ENCODE results near the gene RRP1B.
"Not testable (repeated sequence)": the region's sequence is repeated elsewhere in the genome, so short reads cannot be mapped to it uniquely, and the experiment has no call there.

RRP1B gene

DNA sequence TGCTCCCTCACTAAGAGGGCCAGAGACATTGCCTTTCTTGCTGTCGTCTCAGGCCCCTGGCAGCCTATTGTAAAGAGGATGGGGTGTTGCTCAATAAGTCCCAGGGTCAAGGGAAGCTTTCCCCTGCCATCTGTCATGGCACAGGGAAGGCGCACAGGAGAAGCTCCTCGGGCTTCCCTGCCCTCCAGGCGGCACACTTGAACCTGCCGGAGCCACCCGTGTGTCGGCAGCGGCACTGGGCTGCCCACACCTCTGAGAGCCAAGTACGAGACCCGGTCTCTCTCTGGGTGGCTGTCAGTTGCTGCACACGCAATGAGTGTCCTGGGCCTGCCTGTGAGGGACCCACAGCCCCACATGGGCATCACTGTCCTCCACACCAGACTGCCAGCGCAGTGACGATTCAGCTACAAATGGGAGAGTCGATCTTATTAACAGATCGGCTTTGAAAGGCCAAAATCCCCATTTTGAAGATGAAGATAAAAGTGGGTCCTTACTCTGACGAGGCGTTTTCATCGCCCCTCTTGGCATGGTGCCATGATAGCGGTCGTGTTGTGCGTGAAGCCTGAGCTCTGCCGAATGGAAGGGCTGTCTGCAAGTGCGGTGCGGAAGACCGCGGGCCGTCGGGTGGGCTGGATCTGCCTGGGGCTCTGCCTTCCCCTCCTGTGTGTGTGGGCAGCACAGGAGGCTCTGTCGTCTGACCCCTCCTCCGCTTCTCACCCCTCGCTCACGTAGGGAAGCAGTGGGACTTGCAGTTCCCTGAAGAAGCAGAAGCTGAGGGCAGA, 30.4 kb downstream of the RRP1B start:
- H2AFZ ChIP-seq (ENCODE audit: low read depth, low read length): no peak overlapping the region
- H3K27me3 ChIP-seq (ENCODE audit: insufficient read depth, low read length): no peaks in the 10 kb centered on the region
- peaks cover 91% of the 10 kb centered on the region for H3K36me3 ChIP-seq (ENCODE audit: insufficient read depth, low read length)
- H3K4me3 ChIP-seq (ENCODE audit: low read length): no peak overlapping the region
- no peaks in the 10 kb centered on the region for H3K9me3 ChIP-seq (ENCODE audit: low read length)
- H3K4me1 ChIP-seq (ENCODE audit: insufficient read depth, low read length): no peaks in the 10 kb centered on the region

DNA sequence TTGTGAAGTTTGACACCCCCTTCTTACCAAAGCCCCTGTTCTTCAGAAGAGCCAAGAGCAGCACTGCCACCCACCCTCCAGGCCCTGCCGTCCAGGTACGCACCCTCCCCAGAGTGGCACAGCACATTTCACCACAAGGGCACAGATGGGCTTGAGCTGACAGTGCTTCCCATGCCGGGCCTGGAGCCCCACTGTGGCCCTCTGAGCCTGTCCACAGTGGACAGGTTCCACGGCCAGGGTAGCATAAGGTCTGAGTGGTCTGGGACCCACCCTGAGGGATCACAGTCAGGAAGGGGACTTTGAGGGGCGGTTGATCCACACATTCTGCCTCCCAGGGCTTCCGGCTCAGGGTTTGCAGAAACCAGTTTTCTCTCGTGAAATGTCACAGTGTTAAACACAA, 31.0 kb downstream of the RRP1B start:
- H3K27me3 ChIP-seq (ENCODE audit: insufficient read depth, low read length): no peaks in the 10 kb centered on the region
- H3K4me1 ChIP-seq (ENCODE audit: insufficient read depth, low read length): no peaks in the 10 kb centered on the region
- H3K9me3 ChIP-seq (ENCODE audit: low read length): no peaks in the 10 kb centered on the region
- H3K36me3 ChIP-seq (ENCODE audit: insufficient read depth, low read length): peaks cover 90% of the 10 kb centered on the region
- H2AFZ ChIP-seq (ENCODE audit: low read depth, low read length): no peak overlapping the region
- H3K4me3 ChIP-seq (ENCODE audit: low read length): no peak overlapping the region

DNA sequence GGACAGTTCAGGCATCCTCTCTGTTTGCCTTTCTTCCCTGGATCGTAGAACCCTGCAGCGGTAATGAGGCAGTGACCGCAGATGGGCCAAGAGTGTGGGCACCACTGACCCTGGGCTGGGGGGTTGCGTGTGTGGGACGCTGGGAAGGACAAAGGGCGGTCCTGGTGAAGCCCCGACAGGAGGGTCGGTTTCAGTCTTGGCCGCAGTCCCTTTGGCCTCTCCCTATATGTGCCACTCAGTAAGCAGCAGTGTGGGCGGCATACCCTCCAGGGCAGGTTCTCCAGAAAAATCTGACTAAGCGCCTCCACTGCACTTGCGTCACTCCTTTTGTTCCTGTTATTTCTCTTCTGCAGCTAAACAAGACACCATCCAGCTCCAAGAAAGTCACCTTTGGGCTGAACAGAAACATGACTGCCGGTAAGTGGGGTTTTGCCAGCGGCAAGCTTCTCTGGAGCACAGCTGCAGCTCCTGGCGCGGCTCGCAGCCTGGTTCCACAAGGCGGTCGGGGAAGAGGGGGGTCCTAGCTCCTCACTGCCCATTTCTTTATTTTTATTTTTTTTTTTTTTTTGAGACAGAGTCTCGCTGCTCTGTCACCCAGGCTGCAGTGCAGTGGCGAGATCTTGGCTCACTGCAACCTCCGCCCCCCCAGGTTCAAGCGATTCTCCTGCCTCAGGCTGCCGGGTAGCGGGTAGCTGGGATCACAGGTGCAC, 31.9 kb downstream of the RRP1B start:
- Histone ChIP-seq H3K4me1 (ENCODE audit: insufficient read depth, low read length) (no peaks in the 10 kb centered on the region), H2AFZ (ENCODE audit: low read depth, low read length) (no peak overlapping the region), H3K36me3 (ENCODE audit: insufficient read depth, low read length) (peaks cover 85% of the 10 kb centered on the region), H3K27me3 (ENCODE audit: insufficient read depth, low read length) (no peaks in the 10 kb centered on the region), H3K4me3 (ENCODE audit: low read length) (no peak overlapping the region), H3K9me3 (ENCODE audit: low read length) (no peaks in the 10 kb centered on the region)

DNA sequence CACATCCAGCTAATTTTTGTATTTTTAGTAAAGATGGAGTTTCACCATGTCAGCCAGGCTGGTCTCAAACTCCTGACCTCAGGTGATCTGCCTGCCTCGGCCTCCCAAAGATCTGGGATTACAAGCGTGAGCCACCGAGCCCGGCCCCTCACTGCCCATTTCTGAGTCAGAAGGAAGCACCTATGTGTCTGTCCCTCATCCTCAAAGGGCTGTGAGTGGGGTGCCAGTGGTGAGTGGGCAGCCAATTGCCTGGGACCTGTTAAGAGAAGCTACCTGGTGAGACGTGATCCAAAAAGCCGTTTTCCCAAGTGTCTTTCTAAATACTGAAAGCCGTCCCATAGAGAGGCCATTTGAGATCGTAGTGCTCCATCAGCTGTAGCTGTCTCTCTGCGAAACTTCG, 32.4 kb downstream of the RRP1B start:
- Histone ChIP-seq H2AFZ (ENCODE audit: low read depth, low read length) (no peak overlapping the region), H3K27me3 (ENCODE audit: insufficient read depth, low read length) (no peaks in the 10 kb centered on the region), H3K4me1 (ENCODE audit: insufficient read depth, low read length) (no peaks in the 10 kb centered on the region), H3K9me3 (ENCODE audit: low read length) (no peaks in the 10 kb centered on the region), H3K36me3 (ENCODE audit: insufficient read depth, low read length) (peaks cover 83% of the 10 kb centered on the region), H3K4me3 (ENCODE audit: low read length) (no peak overlapping the region)

DNA sequence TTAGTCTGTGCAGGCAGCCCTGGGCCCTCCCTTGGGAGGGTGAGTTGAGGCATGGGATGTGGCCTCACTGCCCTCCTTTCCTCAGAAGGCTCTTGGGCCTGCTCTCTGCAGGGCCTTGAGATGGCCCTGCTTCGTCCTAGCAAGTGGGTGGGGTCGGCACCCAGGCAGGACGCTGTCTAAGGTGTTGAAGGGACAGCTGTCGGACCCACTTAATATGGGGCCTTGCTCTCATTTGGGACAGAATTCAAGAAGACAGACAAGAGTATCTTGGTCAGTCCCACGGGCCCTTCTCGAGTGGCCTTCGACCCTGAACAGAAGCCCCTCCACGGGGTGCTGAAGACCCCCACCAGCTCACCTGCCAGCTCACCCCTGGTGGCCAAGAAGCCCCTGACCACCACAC, 33.6 kb downstream of the RRP1B start:
- Histone ChIP-seq H2AFZ (ENCODE audit: low read depth, low read length) (no peak overlapping the region), H3K27me3 (ENCODE audit: insufficient read depth, low read length) (no peaks in the 10 kb centered on the region), H3K4me3 (ENCODE audit: low read length) (no peak overlapping the region), H3K36me3 (ENCODE audit: insufficient read depth, low read length) (peaks cover 73% of the 10 kb centered on the region), H3K9me3 (ENCODE audit: low read length) (no peaks in the 10 kb centered on the region), H3K4me1 (ENCODE audit: insufficient read depth, low read length) (no peaks in the 10 kb centered on the region)

DNA sequence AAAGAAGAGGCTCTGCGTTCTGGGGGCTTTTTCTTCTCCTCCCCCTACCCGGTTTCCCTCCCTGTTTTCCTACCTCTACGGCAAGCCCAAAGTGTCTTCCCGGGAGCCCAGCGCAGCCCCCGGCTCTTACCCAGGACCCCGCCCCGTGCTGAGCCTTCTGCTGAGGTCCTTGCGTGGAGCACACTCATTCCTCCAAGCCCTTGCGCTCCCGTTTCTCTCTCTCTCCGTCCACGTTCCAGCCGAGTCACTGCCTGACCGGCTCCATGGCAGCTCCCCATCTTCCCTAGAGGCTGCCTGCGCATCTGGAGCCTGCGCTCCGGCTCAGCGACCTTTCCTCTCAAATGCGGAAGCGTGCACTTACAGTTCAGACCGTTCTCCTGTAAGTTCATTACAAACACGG, 34.6 kb downstream of the RRP1B start:
- Histone ChIP-seq H3K27me3 (ENCODE audit: insufficient read depth, low read length) (no peaks in the 10 kb centered on the region), H3K36me3 (ENCODE audit: insufficient read depth, low read length) (peaks cover 63% of the 10 kb centered on the region), H3K9me3 (ENCODE audit: low read length) (no peaks in the 10 kb centered on the region), H2AFZ (ENCODE audit: low read depth, low read length) (no peak overlapping the region), H3K4me3 (ENCODE audit: low read length) (no peak overlapping the region), H3K4me1 (ENCODE audit: insufficient read depth, low read length) (no peaks in the 10 kb centered on the region)

DNA sequence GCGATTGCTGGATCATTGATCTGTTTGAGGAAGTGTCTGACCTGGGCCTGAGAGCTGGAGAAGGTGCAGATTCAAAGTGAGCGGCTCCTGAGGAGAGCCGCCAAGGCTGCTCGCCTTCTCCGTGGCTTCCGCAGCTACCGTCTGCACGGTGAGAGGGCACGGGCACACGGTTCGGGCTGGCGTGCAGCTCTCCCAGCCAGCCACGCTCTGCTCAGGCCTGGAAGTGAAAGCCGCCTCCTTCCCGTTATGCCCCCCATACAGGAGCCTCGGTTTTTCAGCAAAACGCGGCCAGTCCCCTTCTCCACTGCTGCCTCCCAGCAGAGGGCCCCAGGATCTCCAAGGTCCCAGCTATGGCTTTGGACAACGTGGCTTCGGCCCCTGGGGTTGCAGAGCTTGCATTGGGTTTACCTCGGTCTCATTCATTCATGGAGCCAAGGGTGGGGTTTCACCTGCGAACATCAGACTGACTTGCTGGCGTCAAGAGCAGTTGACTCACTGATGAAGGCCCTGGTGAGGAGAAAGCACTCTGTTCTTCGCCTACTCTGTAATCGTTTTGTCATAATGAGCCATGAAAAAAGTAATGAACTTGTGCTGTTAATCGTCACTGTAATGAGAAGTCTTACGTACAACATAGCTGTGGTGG, 35.2 kb downstream of the RRP1B start:
- peaks cover 58% of the 10 kb centered on the region for H3K36me3 ChIP-seq (ENCODE audit: insufficient read depth, low read length)
- peaks cover 1% of the 10 kb centered on the region for H3K4me1 ChIP-seq (ENCODE audit: insufficient read depth, low read length)

DNA sequence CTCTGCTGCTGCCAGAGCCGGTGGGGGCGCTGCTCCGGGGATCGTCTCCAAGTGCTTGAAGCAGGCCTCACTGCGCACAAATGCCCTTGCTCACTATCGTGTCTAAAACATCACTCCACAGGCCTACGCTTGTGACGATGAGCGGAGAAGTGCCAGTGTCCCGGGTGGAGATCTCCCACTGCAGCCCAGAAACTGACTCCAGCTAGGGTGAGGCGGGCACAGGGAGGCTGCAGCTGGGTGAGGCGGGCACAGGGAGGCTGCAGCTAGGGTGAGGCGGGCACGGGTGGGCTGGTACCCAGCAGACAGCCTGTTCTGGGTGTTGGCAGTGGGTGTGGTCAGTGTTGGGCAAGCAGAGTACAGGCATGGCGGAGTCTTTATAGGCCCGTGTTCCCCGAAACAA, 36.9 kb downstream of the RRP1B start:
- Histone ChIP-seq H3K27me3 (ENCODE audit: insufficient read depth, low read length) (no peaks in the 10 kb centered on the region), H2AFZ (ENCODE audit: low read depth, low read length) (no peak overlapping the region), H3K9me3 (ENCODE audit: low read length) (no peaks in the 10 kb centered on the region), H3K4me1 (ENCODE audit: insufficient read depth, low read length) (peaks cover 6% of the 10 kb centered on the region), H3K36me3 (ENCODE audit: insufficient read depth, low read length) (peaks cover 41% of the 10 kb centered on the region), H3K4me3 (ENCODE audit: low read length) (no peak overlapping the region)

More for the DNA sequence above, 35.2 kb downstream of the RRP1B start:
- Histone ChIP-seq H2AFZ (ENCODE audit: low read depth, low read length) (no peak overlapping the region), H3K9me3 (ENCODE audit: low read length) (no peaks in the 10 kb centered on the region), H3K4me3 (ENCODE audit: low read length) (no peak overlapping the region), H3K27me3 (ENCODE audit: insufficient read depth, low read length) (no peaks in the 10 kb centered on the region)

DNA sequence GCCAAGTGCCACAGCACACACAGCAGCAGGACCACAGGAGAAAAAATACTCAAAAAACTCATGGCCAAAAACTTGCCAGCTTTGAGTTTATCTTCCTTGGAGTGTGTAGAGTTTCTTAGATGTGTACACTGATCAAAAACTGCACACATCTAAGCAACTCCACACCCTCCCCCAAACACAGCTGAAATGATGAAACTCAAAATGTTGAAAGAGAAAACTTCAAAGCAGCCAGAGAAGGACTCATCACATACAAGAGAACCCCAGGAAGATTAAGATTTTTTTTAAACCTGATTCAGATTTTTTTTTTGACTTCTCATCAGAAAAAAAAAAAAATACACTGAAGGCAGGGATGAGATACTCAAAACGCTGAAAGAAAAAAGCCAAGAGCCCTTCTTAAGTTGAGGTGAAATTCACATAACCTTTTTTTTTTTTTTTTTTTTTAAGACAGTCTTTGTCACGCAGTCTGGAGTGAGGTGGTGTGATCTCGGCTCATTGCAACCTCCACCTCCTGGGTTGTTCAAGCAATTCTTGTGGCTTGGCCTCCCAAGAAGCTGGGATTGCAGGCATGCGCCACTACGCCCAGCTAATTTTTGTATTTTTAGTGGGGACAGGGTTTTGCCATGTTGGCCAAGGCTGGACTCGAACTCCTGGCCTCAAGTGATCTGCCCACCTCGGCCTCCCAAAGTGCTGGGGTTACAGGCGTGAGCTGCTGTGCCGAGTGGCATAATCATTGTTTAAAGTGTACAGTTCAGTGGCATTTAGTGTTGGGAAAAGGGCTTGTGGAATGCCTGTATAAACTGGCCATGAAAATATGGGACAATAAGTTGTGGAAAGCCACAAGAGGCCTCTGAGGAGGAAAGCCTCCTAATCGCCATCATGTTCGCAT, 38.6 kb downstream of the RRP1B start:
- Histone ChIP-seq H3K4me1 (ENCODE audit: insufficient read depth, low read length) (peaks cover 15% of the 10 kb centered on the region), H2AFZ (ENCODE audit: low read depth, low read length) (no peak overlapping the region), H3K36me3 (ENCODE audit: insufficient read depth, low read length) (peaks cover 30% of the 10 kb centered on the region), H3K9me3 (ENCODE audit: low read length) (no peaks in the 10 kb centered on the region), H3K4me3 (ENCODE audit: low read length) (no peak overlapping the region), H3K27me3 (ENCODE audit: insufficient read depth, low read length) (no peaks in the 10 kb centered on the region)

DNA sequence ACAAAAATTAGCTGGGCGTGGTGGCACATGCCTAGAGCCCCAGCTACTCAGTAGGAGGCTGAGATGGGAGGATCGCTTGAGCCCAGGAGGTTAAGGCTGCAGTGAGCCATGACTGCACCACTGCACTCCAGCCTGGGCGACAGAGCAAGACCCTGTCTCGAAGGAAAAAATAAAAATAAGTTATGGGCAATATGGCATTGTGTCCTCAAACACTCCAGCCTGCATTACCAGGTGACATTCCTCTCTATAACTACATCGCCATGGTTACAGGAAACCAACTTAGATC, 40.1 kb downstream of the RRP1B start:
- not testable (repeated sequence) for H3K9me3 ChIP-seq (ENCODE audit: low read length); H3K27me3 ChIP-seq (ENCODE audit: insufficient read depth, low read length); H3K4me3 ChIP-seq (ENCODE audit: low read length); H2AFZ ChIP-seq (ENCODE audit: low read depth, low read length)
- Histone ChIP-seq H3K4me1 (ENCODE audit: insufficient read depth, low read length) (peaks cover 22% of the 10 kb centered on the region), H3K36me3 (ENCODE audit: insufficient read depth, low read length) (peaks cover 17% of the 10 kb centered on the region)

DNA sequence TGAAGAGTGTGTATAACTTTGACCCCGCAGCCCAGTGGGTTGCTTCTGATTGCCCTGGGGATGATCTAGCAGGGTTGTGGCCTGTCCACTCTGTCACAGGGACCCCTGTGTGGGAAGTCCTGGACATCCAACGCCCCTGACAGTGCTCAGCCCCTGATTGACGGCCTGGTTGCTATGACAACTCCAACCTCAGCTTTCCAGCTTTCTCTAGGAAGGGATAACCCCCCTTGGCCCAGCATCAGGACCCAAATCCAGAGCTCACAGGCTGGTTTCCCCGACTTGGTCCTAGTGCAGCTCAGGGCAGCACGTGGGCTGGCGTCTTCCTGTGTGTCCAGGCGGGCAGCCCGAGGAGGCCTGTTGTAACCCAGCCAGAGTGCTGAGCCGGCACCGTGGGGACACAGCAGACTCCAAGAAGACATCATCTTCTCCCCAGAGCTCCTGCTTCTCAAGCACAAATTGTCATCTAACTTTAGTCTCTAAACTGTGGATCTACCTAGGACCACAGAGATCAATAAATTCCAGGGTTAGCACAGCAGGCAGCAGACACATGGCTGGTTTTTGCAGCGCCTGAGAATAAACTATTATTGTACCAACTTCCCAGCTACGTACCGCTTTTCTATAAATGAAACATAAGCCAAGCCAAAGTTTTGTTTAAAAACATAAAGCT, 40.7 kb downstream of the RRP1B start:
- Histone ChIP-seq H2AFZ (ENCODE audit: low read depth, low read length) (no peak overlapping the region), H3K4me1 (ENCODE audit: insufficient read depth, low read length) (peaks cover 22% of the 10 kb centered on the region), H3K36me3 (ENCODE audit: insufficient read depth, low read length) (peaks cover 11% of the 10 kb centered on the region), H3K9me3 (ENCODE audit: low read length) (no peaks in the 10 kb centered on the region), H3K4me3 (ENCODE audit: low read length) (no peak overlapping the region), H3K27me3 (ENCODE audit: insufficient read depth, low read length) (no peaks in the 10 kb centered on the region)

DNA sequence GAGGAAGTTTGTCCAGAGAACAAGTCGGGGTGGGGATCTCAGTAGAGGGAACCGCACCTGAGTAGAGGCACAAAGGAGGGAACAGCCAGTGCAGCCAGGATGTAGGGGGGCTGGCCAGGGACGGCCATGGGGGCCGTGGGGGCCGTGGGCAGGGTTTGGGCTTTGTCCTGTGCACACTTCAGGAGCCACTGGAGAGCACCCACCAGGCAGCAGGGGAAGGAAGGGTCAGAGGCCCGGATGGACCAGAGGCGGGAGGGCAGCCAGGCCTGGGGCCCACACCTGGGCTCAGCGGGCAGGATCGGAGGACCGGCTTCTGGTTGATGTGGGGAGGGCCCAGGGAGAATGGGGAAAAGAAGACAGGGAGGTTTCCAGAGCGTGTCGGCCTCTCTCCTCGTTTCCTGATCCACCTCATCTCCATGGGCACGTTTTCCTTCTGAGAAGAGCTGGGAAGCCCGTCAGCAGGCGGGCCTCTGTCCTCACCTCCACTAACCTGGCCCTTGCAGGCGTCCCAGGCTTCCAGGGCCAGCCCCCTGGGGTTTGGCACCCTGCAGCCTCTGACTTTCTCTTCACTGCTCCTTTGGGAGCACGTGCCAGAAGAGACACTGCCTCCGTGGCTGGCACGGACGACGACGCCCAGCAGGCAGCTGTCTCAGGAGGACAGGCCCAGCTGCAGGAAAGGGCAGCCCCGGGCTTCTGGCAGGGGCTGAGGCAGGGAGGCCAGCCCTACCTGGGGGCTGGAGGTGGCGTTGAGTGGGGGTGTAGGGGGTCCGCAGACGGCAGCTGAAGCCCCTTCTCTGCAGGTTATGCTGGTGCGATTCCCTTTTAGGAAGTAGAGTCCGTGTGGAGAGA, 42.8 kb downstream of the RRP1B start:
- H3K27me3 ChIP-seq (ENCODE audit: insufficient read depth, low read length): no peaks in the 10 kb centered on the region
- no peak overlapping the region for H3K4me3 ChIP-seq (ENCODE audit: low read length)
- peaks cover 22% of the 10 kb centered on the region for H3K4me1 ChIP-seq (ENCODE audit: insufficient read depth, low read length)
- H3K9me3 ChIP-seq (ENCODE audit: low read length): no peaks in the 10 kb centered on the region
- peak overlapping the region; percentile 2 for H2AFZ ChIP-seq (ENCODE audit: low read depth, low read length)
- no peaks in the 10 kb centered on the region for H3K36me3 ChIP-seq (ENCODE audit: insufficient read depth, low read length)

All from neuron (in vitro differentiated cells).